Kasumi-1 (cell line): ENCODE measurements around the gene UBE2G2.

Experiments used
- DNase-seq, 2 experiments: peaks; one replicate each; lab custom pipeline; 2025; lab: John Stamatoyannopoulos, UW

The UBE2G2 gene

GRCh38 chr21:44750675-44751025, 51.0 kb downstream of the UBE2G2 start:
- no peak for DNase-seq

GRCh38 chr21:44749759-44750674, 51.6 kb downstream of the UBE2G2 start:
- DNase-seq: no peak

- no peak for DNase-seq
Observed at GRCh38 chr21:44749116-44749758, 52.4 kb downstream of the UBE2G2 start.

GRCh38 chr21:44748621-44749020, 53.0 kb downstream of the UBE2G2 start:
- DNase-seq: no peak

GRCh38 chr21:44742418-44743153, 59.0 kb downstream of the UBE2G2 start:
- peak; percentile 43 to 54 for DNase-seq

- no peak for DNase-seq
Observed at GRCh38 chr21:44741921-44742320, 59.7 kb downstream of the UBE2G2 start.

- no peak for DNase-seq
Observed at GRCh38 chr21:44740742-44741141, 60.9 kb downstream of the UBE2G2 start.

GRCh38 chr21:44739316-44739715, 62.3 kb downstream of the UBE2G2 start:
- no peak for DNase-seq

- DNase-seq: no peak
Observed at GRCh38 chr21:44738621-44739020, 63.0 kb downstream of the UBE2G2 start.

GRCh38 chr21:44737706-44738354, 63.8 kb downstream of the UBE2G2 start:
- no peak for DNase-seq

- DNase-seq: no peak
Observed at GRCh38 chr21:44736291-44737004, 65.2 kb downstream of the UBE2G2 start.

- no peak for DNase-seq
Observed at GRCh38 chr21:44735821-44736220, 65.8 kb downstream of the UBE2G2 start.

- DNase-seq: no peak
Observed at GRCh38 chr21:44734841-44735240, 66.8 kb downstream of the UBE2G2 start.

- no peak for DNase-seq
Observed at GRCh38 chr21:44734026-44734745, 67.4 kb downstream of the UBE2G2 start.

- no peak for DNase-seq
Observed at GRCh38 chr21:44732956-44733355, 68.7 kb downstream of the UBE2G2 start.

- DNase-seq: no peak
Observed at GRCh38 chr21:44732263-44732662, 69.4 kb downstream of the UBE2G2 start.

GRCh38 chr21:44730951-44731579, 70.6 kb downstream of the UBE2G2 start:
- peak; percentile 15 to 30 for DNase-seq

- DNase-seq: no peak
Observed at GRCh38 chr21:44730028-44730395, 71.6 kb downstream of the UBE2G2 start.

GRCh38 chr21:44729336-44730027, 72.1 kb downstream of the UBE2G2 start:
- DNase-seq: no peak

GRCh38 chr21:44728716-44729115, 72.9 kb downstream of the UBE2G2 start:
- DNase-seq: no peak
